Keratinocyte (primary cell): Measurements from ENCODE around the gene GTF2H2C.

ENCODE experiments used
- EZH2 ChIP-seq: IDR thresholded peaks from one replicate; pipeline ENCODE4 v1.6.1; 2012; ENCODE audit warnings: inconsistent platforms, mild to moderate bottlenecking, low read length, moderate library complexity
- TF ChIP-seq, protein P1 (sequence below), 3 experiments: IDR thresholded peaks in 1 of 3; conservative IDR thresholded peaks in 1 of 3; optimal IDR thresholded peaks in 1 of 3; 2 replicates in 2 of 3; 3 replicates in 1 of 3; pipeline versions ENCODE3 to v1.5.1; 2011; ENCODE audit warnings: low read length in 3 of 3, mild to moderate bottlenecking in 3 of 3, moderate library complexity in 2 of 3, control low read depth in 1 of 3, inconsistent platforms in 1 of 3; ENCODE audit not compliant: insufficient read depth in 2 of 3; ENCODE audit errors: extremely low read depth in 1 of 3

DNA sequence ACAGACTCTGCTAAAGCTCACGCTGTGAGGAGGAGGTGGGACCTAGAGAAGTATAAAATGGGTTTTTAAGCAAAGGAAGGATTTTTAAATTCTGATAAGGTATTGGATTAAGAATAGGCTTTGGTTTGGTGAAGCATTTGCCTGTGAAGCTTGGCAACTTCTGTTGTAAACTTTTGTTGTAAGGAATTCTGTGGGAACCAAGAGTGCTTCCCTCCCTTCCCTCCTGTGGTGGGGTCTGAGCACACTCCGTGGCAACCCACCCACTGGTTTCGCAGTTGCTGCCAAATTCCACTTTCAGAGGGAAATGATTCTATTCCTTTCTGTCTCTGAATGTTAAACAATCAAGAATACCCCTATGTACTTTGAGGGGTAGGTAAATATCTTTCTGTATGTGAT is 28.6 kb upstream of the GTF2H2C start:
- TF ChIP-seq, protein P1, sequence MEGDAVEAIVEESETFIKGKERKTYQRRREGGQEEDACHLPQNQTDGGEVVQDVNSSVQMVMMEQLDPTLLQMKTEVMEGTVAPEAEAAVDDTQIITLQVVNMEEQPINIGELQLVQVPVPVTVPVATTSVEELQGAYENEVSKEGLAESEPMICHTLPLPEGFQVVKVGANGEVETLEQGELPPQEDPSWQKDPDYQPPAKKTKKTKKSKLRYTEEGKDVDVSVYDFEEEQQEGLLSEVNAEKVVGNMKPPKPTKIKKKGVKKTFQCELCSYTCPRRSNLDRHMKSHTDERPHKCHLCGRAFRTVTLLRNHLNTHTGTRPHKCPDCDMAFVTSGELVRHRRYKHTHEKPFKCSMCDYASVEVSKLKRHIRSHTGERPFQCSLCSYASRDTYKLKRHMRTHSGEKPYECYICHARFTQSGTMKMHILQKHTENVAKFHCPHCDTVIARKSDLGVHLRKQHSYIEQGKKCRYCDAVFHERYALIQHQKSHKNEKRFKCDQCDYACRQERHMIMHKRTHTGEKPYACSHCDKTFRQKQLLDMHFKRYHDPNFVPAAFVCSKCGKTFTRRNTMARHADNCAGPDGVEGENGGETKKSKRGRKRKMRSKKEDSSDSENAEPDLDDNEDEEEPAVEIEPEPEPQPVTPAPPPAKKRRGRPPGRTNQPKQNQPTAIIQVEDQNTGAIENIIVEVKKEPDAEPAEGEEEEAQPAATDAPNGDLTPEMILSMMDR (optimal IDR thresholded peaks at IDR 0.05 in 1 of 3, IDR thresholded peaks at IDR 0.05 in 1 of 3, conservative IDR thresholded peaks at IDR 0.05 in 1 of 3; ENCODE audit: extremely low read depth in 1 of 3, insufficient read depth in 2 of 3, low read length in 3 of 3): no peak
- TF ChIP-seq EZH2: no peak
